Skin epidermis (tissue), 12 donors: Measurements from ENCODE around the gene C6orf89.
"Not testable (repeated sequence)": the region's sequence is repeated elsewhere in the genome, so short reads cannot be mapped to it uniquely, and the experiment has no call there.

Experiments
- H3K27ac ChIP-seq, 21 experiments: fragments of 200-600 bp; sonication (generic) in 11 of 21; one replicate each; pipeline ENCODE4 v1.5.0; 2020; ENCODE audit warnings: mild to moderate bottlenecking in 3 of 21, inconsistent platforms in 2 of 21, moderate library complexity in 2 of 21
- H3K4me3 ChIP-seq, 7 experiments: fragments of 200-600 bp; sonication (generic) in 2 of 7; one replicate each; pipeline ENCODE4 v1.5.0; 2020; ENCODE audit warnings: inconsistent platforms in 2 of 7, mild to moderate bottlenecking in 2 of 7, moderate library complexity in 1 of 7

C6orf89 gene

DNA sequence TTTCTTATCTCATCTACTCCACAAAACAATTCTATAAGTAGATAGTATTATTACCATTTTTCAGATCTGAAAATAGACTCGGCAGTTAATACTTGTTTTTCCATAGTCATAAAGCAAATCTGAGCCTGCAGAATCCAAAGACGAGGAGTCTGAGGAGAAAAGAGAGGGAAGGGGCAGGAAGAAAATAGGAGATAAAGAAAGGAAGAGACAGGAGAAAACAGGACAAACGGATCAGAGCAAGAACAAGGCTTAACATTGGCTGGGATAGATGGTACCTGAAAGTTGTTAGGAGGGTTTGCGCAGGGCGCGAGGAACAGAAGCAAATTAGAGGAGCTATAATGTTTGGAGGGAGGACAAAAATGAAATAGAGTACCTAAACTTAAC, 10.5 kb upstream of the C6orf89 start:
- H3K4me3 ChIP-seq, result peak overlapping the region; percentile 59 to 95 (median 93)
- H3K27ac ChIP-seq, result peak overlapping the region in 19 of 21 experiments; percentile 85 to 99 (median 95)

DNA sequence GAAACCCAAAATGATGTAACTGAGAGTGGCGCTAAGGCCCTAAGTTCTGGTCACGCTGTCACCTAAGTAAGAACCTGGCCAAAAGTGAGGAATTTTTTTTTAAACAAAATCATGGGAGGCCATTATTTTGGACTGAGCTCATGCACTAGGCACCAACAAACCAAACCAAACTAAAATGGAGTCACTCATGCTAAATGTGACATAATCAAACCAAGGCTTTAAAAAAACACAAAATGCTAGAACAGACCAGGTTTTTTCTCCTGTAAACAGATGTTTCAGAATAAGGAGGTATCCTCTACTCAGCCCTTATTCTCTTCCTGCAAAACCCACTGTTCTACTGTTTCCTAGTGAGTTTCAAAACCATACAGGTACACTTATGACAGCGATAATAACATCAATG, 1.1 kb upstream of the C6orf89 start:
- Histone ChIP-seq H3K27ac (peak overlapping the region in 4 of 21 experiments; percentile 83 to 89 (median 87)), H3K4me3 (no peak overlapping the region)

DNA sequence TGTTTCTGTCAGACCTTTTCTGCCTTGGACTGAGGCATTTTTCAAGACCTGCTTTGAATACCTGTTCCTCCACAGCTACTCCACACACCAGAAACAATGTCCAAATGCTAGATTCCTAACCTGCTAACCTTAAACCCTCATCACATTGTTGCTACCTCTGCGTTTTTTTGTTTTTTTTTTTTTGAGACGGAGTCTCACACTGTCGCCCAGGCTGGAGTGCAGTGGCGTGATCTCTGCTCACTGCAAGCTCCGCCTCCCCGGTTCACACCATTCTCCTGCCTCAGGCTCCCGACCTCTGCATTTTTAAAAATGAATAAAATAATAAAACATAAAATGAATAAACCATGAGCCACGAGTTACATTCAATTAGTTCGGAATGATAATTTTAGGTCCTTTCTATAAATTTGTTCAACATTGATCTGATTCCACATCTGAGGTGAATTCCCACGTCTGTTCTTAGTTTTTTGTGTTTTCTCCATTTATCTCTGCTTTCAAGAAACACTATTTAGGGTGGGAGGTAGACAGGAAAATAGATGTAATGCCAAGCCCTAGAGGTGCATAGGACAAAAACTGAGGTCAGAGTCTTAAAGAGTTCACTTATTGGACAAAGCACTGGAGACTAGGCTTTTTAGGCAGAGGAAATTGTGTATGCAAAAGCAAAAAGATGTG, 1.3 kb downstream of the C6orf89 start:
- peak overlapping the region in 1 of 21 experiments; percentile 85 for H3K27ac ChIP-seq
- peak overlapping the region in 2 of 7 experiments; percentile 70 to 88 for H3K4me3 ChIP-seq

DNA sequence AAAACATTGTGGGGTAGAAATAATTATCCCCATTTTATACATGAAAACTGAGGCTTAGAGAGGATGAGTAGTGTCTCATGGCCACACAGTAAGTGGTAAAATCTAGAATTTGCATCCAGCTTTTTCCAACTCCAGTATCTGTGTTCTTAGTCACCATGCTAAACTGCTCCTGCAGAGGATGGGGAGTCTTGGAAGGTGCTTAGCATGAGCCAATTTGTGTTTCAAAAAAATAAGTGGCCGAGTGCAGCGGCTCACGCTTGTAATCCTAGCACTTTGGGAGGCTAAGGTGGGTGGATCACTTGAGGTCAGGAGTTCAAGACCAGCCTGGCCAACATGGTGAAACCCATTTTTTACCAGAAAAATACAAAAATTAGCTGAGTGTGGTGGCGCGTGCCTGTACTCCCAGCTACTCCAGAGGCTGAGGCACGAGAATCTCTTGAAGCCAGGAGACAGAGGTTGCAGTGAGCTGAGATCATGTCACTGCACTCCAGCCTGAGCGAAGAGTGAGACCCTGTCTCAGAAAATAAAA, 2.4 kb downstream of the C6orf89 start:
- H3K27ac ChIP-seq, result no peak overlapping the region
- no peak overlapping the region for H3K4me3 ChIP-seq

DNA sequence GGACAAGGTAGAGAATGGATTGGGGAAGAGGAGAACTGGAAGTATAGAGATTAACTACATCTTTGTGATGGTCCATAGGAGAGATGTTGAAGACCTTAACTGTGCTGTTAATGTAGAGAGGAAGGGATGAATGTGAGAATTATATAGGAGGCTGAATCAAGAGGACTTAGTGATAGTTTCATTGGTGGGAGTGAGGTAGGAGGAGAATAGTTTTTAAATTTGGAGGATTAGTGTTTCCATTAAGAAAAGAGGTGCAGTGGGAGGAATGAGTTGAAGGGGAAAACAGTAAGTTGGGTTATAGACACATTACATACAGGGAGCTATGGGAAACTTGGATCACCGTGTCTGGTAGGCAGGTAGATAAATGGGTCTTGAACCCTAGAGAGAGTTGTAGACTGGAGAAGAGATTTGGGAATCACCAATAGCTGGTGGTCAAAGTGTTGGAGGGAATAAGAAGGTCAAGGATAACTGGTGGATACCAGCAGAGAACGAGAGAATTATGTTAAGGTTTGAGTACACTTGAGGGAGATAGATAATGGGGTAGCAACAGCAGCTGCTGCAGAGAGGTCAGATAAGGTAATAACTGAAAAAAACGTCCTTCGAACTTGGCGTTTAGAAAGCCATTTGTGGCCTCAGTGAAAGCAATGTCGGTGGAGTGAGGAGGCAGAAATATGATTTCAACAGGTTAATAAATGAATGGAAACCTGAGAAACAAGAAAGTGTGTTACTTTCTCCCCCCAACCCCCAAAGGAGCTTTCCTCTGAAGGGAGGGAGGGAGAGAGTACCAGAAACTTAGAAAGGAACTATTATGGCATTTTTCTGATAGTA, 3.1 kb downstream of the C6orf89 start:
- H3K27ac ChIP-seq, result no peak overlapping the region
- H3K4me3 ChIP-seq, result no peak overlapping the region

DNA sequence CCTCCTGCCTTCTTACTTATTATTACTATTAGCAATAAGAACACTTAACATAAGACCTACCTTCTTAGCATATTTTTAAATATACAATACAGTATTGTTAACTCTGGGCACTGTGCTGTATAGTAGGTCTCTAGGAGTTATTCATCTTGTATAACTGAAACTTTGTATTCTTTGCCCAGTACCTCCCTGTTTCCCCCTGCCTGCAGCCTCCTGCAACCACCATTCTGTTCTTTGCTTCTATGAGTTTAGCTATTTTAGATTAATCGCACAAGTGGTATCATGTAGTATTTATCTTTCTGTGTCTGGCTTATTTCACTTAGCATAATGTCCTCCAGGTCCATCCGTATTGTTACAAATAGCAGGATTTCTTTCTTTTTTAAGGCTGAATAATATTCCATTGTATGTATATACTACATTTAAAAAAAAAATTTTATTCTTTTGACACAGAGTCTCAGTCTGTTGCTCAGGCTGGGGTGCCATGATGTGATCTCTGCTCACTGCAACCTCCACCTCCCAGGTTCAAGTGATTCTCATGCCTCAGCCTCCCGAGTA, 4.4 kb downstream of the C6orf89 start:
- Histone ChIP-seq H3K4me3 (no peak overlapping the region), H3K27ac (no peak overlapping the region)

DNA sequence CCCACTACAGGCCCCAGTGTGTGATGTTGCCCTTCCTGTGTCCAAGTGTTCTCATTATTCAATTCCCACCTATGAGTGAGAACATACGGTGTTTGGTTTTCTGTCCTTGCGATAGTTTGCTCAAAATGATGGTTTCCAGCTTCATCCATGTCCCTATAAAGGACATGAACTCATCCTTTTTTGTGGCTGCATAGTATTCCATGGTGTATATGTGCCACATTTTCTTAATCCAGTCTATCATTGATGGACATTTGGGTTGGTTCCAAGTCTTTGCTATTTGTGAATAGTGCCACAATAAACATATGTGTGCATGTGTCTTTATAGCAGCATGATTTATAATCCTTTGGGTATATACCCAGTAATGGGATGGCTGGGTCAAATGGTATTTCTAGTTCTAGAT, 5.4 kb downstream of the C6orf89 start:
- H3K4me3 ChIP-seq, H3K27ac ChIP-seq: not testable (repeated sequence)

DNA sequence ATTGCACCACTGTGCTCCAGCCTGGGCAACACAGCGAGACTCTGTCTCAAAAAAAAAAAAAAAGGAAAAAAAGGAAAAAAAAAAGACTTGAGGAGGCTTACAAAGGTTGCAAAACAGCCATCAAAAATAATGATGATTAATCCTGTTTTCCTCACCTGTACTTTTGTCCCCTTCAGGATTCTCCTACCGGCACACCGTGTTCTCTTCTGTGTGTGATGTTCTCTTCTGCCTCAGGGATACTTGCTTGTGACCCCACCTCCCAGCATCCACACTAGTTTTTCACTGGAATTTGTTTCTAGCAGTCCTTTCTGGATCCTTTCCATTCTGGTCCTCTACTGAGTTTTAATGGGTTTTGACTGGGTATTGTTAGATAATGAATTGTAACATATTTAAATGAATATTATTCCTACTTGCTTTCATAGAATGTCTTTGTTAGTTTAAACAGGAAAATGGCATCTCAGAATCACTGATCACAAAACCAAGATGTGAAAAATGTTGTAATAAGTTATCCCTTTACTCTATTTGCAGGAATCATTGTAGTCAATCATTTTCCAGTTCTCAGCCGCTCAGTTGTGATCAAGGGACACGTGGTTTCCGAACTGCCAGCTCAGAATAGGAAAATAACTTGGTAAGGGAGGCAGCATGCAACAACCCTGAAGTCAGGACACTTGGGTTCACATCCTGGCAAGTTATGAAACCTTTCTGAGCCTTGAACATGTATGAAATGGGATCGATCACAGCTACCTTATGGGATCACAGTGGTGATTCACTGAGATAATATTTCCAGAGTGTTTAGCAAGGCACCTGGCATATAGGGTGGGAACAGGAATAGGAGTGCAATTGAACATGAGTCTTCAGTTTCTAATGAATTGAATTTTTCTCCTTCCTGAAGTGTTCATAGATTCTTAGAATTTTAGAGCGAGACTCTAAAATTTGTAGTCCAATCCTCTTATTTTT, 8.5 kb downstream of the C6orf89 start:
- Histone ChIP-seq H3K4me3 (no peak overlapping the region), H3K27ac (no peak overlapping the region)

DNA sequence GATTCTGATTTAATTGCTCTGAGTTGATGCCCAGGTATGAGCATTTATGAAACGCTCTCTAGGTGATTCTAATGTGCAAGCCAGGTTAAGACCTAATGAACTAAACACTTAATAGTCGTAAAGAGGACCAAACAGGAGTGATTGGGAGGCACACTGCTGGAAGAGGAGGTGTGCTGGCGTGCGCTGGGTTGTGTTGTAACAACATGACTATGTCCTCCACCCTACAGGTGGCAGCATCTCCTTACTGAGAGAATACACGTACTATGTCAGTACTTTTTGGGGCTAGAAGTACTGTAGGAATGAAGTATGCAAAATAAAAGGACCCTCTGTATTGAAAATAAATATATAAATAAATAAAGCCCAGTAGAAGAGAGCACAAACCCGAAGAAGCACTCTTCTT, 11.9 kb downstream of the C6orf89 start:
- no peak overlapping the region for H3K27ac ChIP-seq
- no peak overlapping the region for H3K4me3 ChIP-seq

DNA sequence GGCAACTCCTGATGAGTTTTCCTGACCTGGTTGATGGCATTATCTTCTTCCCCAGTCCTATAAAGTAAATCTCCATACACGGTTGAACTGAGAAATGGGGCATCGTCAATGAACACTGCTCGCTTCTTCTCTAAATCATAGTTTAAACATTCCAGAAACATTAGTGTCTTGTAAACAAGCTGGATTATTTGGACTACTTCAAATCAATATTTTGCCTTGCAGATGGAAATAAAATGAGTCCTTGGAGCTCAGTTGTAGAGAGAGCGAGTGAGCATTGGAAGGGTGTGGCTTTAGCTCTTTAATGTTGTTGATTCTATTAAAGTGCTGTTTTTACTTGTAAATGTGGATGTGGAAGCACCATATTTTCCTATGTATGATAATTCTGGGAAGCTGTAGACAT, 18.4 kb downstream of the C6orf89 start:
- peak overlapping the region in 1 of 21 experiments; percentile 47 for H3K27ac ChIP-seq
- no peak overlapping the region for H3K4me3 ChIP-seq

DNA sequence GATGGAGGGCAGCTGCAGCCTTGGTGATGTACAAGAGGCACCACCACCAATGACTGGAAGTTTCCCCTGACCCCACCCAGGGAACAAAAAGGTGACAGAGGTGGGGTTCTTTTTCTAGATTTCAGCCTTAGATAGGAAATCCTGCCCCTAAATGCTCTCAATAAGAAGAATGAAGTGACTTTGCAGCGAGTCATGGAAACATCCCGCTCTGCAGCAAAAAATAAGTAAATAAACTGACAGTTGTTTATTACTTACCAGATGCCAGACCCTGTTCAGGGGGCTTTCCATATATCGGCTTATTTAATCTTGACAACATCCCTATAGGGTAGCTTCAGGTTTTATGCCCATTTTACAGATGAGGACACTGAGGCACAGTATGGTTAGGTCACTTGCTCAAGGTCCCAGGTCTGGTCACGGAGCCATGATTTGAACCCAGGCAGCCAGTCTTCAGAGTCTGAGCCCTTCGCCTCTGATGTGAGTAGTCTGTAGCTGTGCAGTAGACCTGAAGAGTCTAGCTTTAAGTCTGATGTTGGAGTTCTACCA, 19.2 kb downstream of the C6orf89 start:
- H3K27ac ChIP-seq, result no peak overlapping the region
- H3K4me3 ChIP-seq, result no peak overlapping the region

DNA sequence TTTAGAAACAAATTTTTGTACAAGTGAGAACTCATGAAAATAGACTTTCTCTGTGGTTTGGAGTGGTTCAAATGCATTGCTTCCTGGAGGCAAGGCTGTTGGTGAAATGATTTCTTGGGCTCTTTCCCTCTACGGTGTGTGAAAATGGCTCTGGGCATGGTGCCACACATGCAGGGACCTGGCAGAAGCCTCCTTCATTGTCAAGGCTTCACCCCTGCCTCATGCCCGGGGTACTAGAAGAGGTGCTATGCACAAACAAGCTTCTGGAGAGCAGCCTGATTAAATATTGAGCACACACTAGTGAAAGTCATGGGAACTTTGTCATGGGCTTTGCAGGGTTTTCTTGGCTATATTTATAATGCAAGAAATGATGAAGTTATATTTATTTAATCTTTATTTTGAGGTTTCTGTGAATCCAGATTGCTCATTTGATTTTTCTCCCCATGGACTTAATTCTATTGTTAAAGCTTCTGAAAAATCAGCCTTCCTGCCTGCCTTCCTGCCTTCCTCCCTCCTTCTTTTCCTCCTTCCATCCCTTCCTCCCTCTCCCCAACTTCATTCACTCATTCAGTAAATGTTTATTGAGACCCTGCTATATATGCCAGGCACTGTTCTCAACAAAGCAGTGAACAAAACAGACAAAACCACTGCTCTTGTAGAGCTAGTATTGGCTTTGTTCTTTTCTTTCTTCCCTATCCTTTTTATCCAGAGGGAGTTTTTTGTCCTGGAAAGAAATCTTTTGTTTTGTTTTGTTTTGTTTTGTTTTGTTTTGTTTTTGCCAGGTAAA, 21.0 kb downstream of the C6orf89 start:
- no peak overlapping the region for H3K4me3 ChIP-seq
- no peak overlapping the region for H3K27ac ChIP-seq

DNA sequence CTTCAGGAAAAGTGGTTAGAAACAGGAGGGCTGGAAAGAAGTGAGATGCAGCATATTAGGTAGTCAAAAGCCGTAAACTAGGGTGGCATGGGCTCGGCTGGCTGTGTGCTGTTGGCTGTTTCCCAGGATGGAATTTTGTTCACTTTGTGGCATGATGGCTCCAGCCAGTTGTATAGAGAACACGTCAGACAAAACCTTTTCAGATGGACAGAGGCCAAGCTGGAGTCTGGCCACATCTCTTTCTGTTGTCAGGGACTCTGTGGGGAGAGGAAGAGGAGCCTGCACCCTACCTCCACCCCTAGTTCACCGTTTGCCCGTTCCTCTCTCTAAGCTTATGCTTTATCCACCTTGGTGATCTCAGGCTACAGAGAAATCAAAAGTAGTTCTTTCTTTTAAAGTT, 22.0 kb downstream of the C6orf89 start:
- no peak overlapping the region for H3K4me3 ChIP-seq

DNA sequence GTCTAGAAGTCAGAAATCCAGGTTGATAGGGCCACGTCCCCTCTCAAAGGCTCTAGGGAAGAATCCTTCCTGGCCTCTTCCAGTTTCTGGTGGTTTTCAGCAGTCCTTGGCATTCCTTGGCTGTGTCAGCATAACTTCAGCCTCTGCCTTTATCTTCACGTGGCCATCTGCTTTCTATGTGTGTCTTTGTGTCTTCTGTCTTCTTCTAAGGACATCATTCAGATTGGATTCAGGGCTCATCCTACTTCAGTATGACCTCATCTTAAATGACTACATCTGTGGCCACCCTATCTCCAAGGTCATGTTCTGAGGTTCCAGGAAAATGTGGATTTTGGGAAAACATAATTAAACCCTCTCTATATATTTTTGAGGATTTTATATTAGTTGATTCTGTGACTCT, 23.0 kb downstream of the C6orf89 start:
- Histone ChIP-seq H3K27ac (no peak overlapping the region), H3K4me3 (no peak overlapping the region)

More for the DNA sequence above, 22.0 kb downstream of the C6orf89 start:
- H3K27ac ChIP-seq, result no peak overlapping the region

DNA sequence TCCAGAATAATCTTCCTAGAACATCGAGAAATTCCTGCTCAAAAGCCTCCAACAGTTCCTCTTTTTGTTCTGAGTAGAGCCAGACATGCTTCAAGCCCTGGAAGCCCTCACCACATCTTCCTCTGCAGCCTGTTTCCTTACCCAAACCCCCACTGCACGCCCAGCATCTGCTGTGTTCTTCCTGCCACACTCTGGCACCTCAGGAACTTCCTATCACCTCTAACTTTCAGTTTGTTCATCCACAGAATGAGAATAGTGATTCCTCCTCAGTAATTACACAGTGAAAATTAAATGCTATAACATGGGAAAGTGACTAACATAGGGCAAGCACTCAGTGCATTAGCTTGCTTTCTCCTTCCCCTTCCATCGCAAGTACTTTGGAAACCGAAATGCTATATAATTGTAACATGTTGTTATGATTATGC, 26.3 kb downstream of the C6orf89 start:
- Histone ChIP-seq H3K4me3 (no peak overlapping the region), H3K27ac (peak overlapping the region in 12 of 21 experiments; percentile 0 to 83 (median 38))

DNA sequence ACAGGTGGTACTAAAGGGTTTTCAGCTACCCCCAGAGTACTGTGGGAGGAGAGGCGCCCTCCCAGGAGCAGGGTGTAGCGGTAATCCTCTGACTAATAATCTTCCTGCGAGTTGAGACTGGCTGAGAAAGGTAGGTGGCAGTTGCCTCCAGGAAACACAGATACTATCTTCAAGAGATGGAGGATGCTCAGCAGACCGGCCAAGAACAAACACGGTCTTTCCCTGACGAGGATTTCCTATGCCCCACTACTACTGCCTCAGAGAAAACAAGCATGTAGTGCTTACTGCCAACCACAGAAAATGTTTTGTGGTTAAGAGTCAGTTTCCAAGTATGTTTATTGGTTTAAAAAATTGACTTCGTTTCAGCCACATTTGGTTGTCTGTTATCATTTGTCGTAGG, 26.8 kb downstream of the C6orf89 start:
- Histone ChIP-seq H3K27ac (peak overlapping the region in 12 of 21 experiments; percentile 0 to 83 (median 42)), H3K4me3 (no peak overlapping the region)

DNA sequence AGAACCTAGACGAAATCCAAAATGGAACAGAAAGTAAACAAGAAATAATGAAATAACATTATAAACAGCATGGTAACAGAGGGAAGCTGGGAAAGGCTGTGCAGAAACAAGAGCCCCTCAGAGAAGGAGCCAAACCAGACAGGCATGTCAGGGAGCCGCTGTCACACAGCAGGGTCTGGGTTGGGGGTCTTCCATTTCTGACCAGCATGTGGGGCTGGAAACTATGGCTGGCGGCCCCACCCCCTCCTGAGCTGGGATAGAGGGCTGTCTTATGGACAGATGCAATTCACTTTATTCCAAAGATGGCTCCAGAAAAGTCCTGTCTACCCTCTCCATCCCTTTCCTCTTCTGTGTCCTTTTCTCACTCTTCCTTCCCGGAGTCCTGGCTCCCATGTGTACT, 27.3 kb downstream of the C6orf89 start:
- peak overlapping the region in 14 of 21 experiments; percentile 9 to 83 (median 52) for H3K27ac ChIP-seq
- no peak overlapping the region for H3K4me3 ChIP-seq

DNA sequence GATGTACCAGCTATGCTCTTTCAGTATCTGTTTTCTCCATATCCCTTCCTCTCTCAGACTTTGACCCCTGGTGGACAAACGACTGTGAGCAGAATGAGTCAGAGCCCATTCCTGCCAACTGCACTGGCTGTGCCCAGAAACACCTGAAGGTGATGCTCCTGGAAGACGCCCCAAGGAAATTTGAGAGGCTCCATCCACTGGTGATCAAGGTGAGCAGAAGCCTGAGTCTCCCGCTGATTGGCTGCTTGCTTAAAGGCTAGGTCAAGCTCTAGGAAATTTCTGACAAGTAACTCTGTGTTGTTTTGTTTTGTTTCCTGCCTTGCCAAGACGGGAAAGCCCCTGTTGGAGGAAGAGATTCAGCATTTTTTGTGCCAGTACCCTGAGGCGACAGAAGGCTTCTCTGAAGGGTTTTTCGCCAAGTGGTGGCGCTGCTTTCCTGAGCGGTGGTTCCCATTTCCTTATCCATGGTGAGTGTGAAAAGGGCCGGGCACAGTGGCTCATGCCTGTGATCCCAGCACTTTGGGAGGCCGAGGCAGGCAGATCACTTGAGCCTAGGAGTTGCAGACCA, 28.6 kb downstream of the C6orf89 start:
- H3K4me3 ChIP-seq, result no peak overlapping the region
- peak overlapping the region in 3 of 21 experiments; percentile 7 to 83 (median 35) for H3K27ac ChIP-seq
